GM23338 (cell line): ENCODE measurements around the gene CYB5R4. TPM values are rescaled to one million over a fixed set of nuclear protein-coding genes. Genes with fewer than 3 reads are reported as not detected.

Source experiments
- ATAC-seq: fragments of 200-7000 bp; cut with Tn5 transposase; 3 replicates; pipeline ENCODE4 v1.9.1; 2020
- DNase-seq: peaks from one replicate; pipeline ENCODE4 v3.0.0-alpha.2; 2015; ENCODE audit warnings: low spot score
- H2AFZ ChIP-seq: fragments of 200-600 bp; sonication (generic); 2 replicates; pipeline ENCODE4 v1.8.0; 2016; ENCODE audit warnings: antibody characterized with exemption, mild to moderate bottlenecking, moderate library complexity
- H3F3A ChIP-seq: fragments of 200-600 bp; sonication (generic); replicated peaks from 2 replicates; pipeline ENCODE4 v1.8.0; 2017; ENCODE audit warnings: antibody characterized with exemption, mixed run types, low read depth
- H3K27ac ChIP-seq: fragments of 200-600 bp; sonication (generic); 2 replicates; pipeline ENCODE4 v1.6.1; 2016; ENCODE audit warnings: low read depth
- H3K27me3 ChIP-seq: fragments of 200-600 bp; sonication (generic); 2 replicates; pipeline ENCODE4 v1.8.0; 2016; ENCODE audit warnings: mild to moderate bottlenecking, mixed run types, moderate library complexity; ENCODE audit not compliant: insufficient read depth
- H3K36me3 ChIP-seq: fragments of 200-600 bp; sonication (generic); 2 replicates; pipeline ENCODE4 v1.8.0; 2016; ENCODE audit warnings: mild to moderate bottlenecking; ENCODE audit not compliant: insufficient read depth
- H3K4me1 ChIP-seq: fragments of 200-600 bp; sonication (generic); 2 replicates; pipeline ENCODE4 v1.8.0; 2016; ENCODE audit warnings: mild to moderate bottlenecking, moderate library complexity; ENCODE audit not compliant: insufficient read depth
- H3K4me2 ChIP-seq: fragments of 200-600 bp; sonication (generic); 2 replicates; pipeline ENCODE4 v1.7.1; 2017; ENCODE audit warnings: mixed run types
- H3K4me3 ChIP-seq: fragments of 200-600 bp; sonication (generic); 2 replicates; pipeline ENCODE4 v1.6.1; 2016; ENCODE audit warnings: mixed run types
- H3K79me2 ChIP-seq: fragments of 200-600 bp; sonication (generic); replicated peaks from 2 replicates; pipeline ENCODE4 v1.8.0; 2017; ENCODE audit warnings: mild to moderate bottlenecking; ENCODE audit not compliant: insufficient read depth
- H3K9me2 ChIP-seq: fragments of 200-600 bp; sonication (generic); 2 replicates; pipeline ENCODE4 v1.8.0; 2017; ENCODE audit not compliant: insufficient read depth
- H4K20me1 ChIP-seq: fragments of 200-600 bp; sonication (generic); replicated peaks from 2 replicates; pipeline ENCODE4 v1.8.0; 2017; ENCODE audit warnings: mild to moderate bottlenecking; ENCODE audit not compliant: insufficient read depth
- H3K27ac Mint-ChIP-seq: 2 replicates; pipeline ENCODE4 v1.8.0; 2020; ENCODE audit warnings: inconsistent platforms, mild to moderate bottlenecking, moderate library complexity, mixed read lengths
- H3K27me3 Mint-ChIP-seq: 3 replicates; pipeline ENCODE4 v1.8.0; 2022; ENCODE audit warnings: low read depth, mild to moderate bottlenecking, moderate library complexity, mixed read lengths, inconsistent platforms; ENCODE audit not compliant: insufficient read depth, poor library complexity
- H3K36me3 Mint-ChIP-seq: 3 replicates; pipeline ENCODE4 v1.8.0; 2021; ENCODE audit warnings: low read depth, mild to moderate bottlenecking, inconsistent platforms, moderate library complexity, mixed read lengths
- H3K4me1 Mint-ChIP-seq: 3 replicates; pipeline ENCODE4 v1.8.0; 2020; ENCODE audit warnings: mild to moderate bottlenecking, inconsistent platforms, mixed read lengths
- H3K4me3 Mint-ChIP-seq: 3 replicates; pipeline ENCODE4 v1.8.0; 2021; ENCODE audit warnings: moderate library complexity, mild to moderate bottlenecking, inconsistent platforms, mixed read lengths
- H3K9me3 Mint-ChIP-seq: 3 replicates; pipeline ENCODE4 v1.8.0; 2020; ENCODE audit warnings: moderate library complexity, mild to moderate bottlenecking, inconsistent platforms, mixed read lengths
- CREB1 ChIP-seq: fragments of 250-450 bp; sonication (Bioruptor Pico); IDR thresholded peaks from 2 replicates; pipeline ENCODE4 v1.5.0; 2020; ENCODE audit warnings: low read depth, mild to moderate bottlenecking, moderate library complexity
- NANOG ChIP-seq: IDR thresholded peaks from 2 replicates; pipeline ENCODE4 v1.6.1; 2016; ENCODE audit warnings: antibody characterized with exemption, borderline replicate concordance
- POLR2AphosphoS5 ChIP-seq: IDR thresholded peaks from 2 replicates; pipeline ENCODE4 v1.6.1; 2016; ENCODE audit warnings: antibody characterized with exemption, low read depth
- polyA plus RNA-seq: library from polyadenylated mRNA; unstranded; fragments of >200 nt; fragmentation: Nextera tagmentation; extraction: Ambion mirVana; gene quantifications from 2 replicates; pipeline ENCODE4 v1.2.1, GENCODE V29; 2016
- total RNA-seq: library from RNA; depleted of rRNA; stranded (reverse); fragments of >200 nt; shearing (Covaris generic); gene quantifications from 2 replicates; pipeline ENCODE4 v1.2.3, GENCODE V29; 2014
- TF ChIP-seq, protein P1 (sequence below): fragments of 250-450 bp; sonication (Bioruptor Pico); IDR thresholded peaks from 2 replicates; pipeline ENCODE4 v1.5.0; 2020; ENCODE audit warnings: mild to moderate bottlenecking, moderate library complexity
- TF ChIP-seq, protein P2 (sequence below): IDR thresholded peaks from one replicate; pipeline ENCODE4 v1.6.1; 2018; ENCODE audit warnings: antibody characterized with exemption; ENCODE audit not compliant: unreplicated experiment

CYB5R4 gene
- total and polyA plus RNA-seq, 2 experiments from 2014 or later, result 8.9 to 17.2 TPM

DNA sequence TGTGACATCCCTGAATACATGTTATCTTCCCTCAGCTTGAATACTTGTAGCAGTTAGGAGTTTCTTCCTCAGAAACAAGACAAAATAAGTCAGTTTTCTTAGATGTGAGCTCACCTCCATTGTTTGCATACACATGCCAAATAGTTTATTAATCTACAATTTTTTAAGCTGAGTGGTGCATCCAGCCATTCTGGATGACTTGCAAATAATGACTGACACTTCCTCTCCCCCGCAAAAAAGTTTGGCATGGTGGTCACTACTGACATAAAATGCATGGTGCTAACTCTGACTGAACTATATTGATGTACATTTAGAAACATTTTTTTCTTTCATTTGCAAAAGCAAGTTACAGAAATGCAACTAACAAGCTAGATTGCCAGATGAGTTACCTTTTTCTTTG lies 55.5 kb downstream of the CYB5R4 start:
- DNase-seq (no peak), ATAC-seq (no peak)
- Mint-ChIP-seq H3K27ac (no peak overlapping the region), H3K27me3 (no peaks in the 10 kb centered on the region), H3K9me3 (no peaks in the 10 kb centered on the region), H3K4me3 (no peak overlapping the region), H3K4me1 (peaks cover 23% of the 10 kb centered on the region), H3K36me3 (no peaks in the 10 kb centered on the region)
- H3K36me3 ChIP-seq, result no peaks in the 10 kb centered on the region
- no peak overlapping the region for H3K4me3 ChIP-seq
- TF ChIP-seq, protein P1, sequence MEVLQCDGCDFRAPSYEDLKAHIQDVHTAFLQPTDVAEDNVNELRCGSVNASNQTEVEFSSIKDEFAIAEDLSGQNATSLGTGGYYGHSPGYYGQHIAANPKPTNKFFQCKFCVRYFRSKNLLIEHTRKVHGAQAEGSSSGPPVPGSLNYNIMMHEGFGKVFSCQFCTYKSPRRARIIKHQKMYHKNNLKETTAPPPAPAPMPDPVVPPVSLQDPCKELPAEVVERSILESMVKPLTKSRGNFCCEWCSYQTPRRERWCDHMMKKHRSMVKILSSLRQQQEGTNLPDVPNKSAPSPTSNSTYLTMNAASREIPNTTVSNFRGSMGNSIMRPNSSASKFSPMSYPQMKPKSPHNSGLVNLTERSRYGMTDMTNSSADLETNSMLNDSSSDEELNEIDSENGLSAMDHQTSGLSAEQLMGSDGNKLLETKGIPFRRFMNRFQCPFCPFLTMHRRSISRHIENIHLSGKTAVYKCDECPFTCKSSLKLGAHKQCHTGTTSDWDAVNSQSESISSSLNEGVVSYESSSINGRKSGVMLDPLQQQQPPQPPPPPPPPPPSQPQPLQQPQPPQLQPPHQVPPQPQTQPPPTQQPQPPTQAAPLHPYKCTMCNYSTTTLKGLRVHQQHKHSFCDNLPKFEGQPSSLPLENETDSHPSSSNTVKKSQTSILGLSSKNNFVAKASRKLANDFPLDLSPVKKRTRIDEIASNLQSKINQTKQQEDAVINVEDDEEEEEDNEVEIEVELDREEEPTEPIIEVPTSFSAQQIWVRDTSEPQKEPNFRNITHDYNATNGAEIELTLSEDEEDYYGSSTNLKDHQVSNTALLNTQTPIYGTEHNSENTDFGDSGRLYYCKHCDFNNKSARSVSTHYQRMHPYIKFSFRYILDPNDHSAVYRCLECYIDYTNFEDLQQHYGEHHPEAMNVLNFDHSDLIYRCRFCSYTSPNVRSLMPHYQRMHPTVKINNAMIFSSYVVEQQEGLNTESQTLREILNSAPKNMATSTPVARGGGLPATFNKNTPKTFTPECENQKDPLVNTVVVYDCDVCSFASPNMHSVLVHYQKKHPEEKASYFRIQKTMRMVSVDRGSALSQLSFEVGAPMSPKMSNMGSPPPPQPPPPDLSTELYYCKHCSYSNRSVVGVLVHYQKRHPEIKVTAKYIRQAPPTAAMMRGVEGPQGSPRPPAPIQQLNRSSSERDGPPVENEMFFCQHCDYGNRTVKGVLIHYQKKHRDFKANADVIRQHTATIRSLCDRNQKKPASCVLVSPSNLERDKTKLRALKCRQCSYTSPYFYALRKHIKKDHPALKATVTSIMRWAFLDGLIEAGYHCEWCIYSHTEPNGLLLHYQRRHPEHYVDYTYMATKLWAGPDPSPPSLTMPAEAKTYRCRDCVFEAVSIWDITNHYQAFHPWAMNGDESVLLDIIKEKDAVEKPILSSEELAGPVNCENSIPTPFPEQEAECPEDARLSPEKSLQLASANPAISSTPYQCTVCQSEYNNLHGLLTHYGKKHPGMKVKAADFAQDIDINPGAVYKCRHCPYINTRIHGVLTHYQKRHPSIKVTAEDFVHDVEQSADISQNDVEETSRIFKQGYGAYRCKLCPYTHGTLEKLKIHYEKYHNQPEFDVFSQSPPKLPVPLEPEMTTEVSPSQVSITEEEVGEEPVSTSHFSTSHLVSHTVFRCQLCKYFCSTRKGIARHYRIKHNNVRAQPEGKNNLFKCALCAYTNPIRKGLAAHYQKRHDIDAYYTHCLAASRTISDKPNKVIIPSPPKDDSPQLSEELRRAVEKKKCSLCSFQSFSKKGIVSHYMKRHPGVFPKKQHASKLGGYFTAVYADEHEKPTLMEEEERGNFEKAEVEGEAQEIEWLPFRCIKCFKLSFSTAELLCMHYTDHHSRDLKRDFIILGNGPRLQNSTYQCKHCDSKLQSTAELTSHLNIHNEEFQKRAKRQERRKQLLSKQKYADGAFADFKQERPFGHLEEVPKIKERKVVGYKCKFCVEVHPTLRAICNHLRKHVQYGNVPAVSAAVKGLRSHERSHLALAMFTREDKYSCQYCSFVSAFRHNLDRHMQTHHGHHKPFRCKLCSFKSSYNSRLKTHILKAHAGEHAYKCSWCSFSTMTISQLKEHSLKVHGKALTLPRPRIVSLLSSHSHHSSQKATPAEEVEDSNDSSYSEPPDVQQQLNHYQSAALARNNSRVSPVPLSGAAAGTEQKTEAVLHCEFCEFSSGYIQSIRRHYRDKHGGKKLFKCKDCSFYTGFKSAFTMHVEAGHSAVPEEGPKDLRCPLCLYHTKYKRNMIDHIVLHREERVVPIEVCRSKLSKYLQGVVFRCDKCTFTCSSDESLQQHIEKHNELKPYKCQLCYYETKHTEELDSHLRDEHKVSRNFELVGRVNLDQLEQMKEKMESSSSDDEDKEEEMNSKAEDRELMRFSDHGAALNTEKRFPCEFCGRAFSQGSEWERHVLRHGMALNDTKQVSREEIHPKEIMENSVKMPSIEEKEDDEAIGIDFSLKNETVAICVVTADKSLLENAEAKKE (CRISPR knock-in tag), result no peak
- no peak for TF ChIP-seq CREB1
- no peak for TF ChIP-seq POLR2AphosphoS5
- TF ChIP-seq, protein P2, sequence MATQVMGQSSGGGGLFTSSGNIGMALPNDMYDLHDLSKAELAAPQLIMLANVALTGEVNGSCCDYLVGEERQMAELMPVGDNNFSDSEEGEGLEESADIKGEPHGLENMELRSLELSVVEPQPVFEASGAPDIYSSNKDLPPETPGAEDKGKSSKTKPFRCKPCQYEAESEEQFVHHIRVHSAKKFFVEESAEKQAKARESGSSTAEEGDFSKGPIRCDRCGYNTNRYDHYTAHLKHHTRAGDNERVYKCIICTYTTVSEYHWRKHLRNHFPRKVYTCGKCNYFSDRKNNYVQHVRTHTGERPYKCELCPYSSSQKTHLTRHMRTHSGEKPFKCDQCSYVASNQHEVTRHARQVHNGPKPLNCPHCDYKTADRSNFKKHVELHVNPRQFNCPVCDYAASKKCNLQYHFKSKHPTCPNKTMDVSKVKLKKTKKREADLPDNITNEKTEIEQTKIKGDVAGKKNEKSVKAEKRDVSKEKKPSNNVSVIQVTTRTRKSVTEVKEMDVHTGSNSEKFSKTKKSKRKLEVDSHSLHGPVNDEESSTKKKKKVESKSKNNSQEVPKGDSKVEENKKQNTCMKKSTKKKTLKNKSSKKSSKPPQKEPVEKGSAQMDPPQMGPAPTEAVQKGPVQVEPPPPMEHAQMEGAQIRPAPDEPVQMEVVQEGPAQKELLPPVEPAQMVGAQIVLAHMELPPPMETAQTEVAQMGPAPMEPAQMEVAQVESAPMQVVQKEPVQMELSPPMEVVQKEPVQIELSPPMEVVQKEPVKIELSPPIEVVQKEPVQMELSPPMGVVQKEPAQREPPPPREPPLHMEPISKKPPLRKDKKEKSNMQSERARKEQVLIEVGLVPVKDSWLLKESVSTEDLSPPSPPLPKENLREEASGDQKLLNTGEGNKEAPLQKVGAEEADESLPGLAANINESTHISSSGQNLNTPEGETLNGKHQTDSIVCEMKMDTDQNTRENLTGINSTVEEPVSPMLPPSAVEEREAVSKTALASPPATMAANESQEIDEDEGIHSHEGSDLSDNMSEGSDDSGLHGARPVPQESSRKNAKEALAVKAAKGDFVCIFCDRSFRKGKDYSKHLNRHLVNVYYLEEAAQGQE, result no peak
- TF ChIP-seq NANOG, result no peak
- H3K27ac ChIP-seq, result no peak overlapping the region
- H4K20me1 ChIP-seq, result no peaks in the 10 kb centered on the region
- H3K4me2 ChIP-seq, result no peak overlapping the region
- H3K9me2 ChIP-seq, result no peaks in the 10 kb centered on the region
- H2AFZ ChIP-seq, result no peak overlapping the region
- H3F3A ChIP-seq, result no peaks in the 10 kb centered on the region
- H3K79me2 ChIP-seq, result no peaks in the 10 kb centered on the region
- H3K4me1 ChIP-seq, result peaks cover 28% of the 10 kb centered on the region
- H3K27me3 ChIP-seq, result no peaks in the 10 kb centered on the region
